ENCODE measurements around the gene HSD17B11.

DNA sequence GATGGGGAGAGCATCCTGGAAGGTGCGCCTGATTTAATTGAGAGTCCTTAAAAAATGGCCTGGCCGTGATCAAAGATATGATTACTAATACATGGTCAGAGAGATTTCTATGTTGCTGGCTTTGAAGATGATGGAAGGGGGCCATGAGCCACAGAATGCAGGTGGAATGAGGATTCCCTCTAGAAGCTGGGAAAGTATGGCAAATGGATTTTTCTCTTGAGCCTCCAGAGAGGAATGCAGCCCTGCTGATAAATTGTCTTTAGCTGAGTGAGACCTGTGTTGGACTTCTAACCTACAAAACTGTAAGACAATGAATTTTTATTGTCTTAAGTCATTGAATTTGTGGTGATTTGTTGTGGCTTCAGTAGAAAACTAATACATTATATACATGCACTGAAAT is 39.0 kb upstream of the HSD17B11 start:
- TF ChIP-seq POLR2A (IDR thresholded peaks at IDR 0.05; ENCODE audit: low read depth, low read length) (no peak), POLR2AphosphoS5 (IDR thresholded peaks at IDR 0.05; ENCODE audit: low read depth, low read length) (no peak), TAF1 (IDR thresholded peaks at IDR 0.05; ENCODE audit: borderline replicate concordance, low read depth, low read length) (no peak)
